GM12878 (cell line): Measurements from ENCODE around the gene EIF2S3B. TPM values are rescaled to one million over a fixed set of nuclear protein-coding genes. Genes with fewer than 3 reads are reported as not detected.

Experiments used
- ATAC-seq: fragments of 200-7000 bp; cut with Tn5 transposase; 3 replicates; pipeline ENCODE4 v1.9.1; 2020; ENCODE audit warnings: mild to moderate bottlenecking, moderate library complexity
- Bru-seq: library from RNA; stranded (reverse); fragments of 400-500 nt; gene quantifications from one replicate; lab custom pipeline; 2021; lab: Mats Ljungman, UMichigan
- BruChase-seq, 2 experiments: library from RNA; stranded (reverse); fragments of 400-500 nt; gene quantifications; one replicate each; lab custom pipeline; 2021; lab: Mats Ljungman, UMichigan
- BruUV-seq: library from RNA; stranded (reverse); fragments of 400-500 nt; replicated peaks from 2 replicates; lab custom pipeline; 2021; lab: Mats Ljungman, UMichigan
- CTCF ChIA-PET: fragments of 300-600 bp; sonication (Branson Sonifier 250); formaldehyde crosslinking; extraction: SDS; loops from one replicate; lab custom pipeline; 2021; ENCODE audit warnings: inconsistent platforms; lab: Yijun Ruan, JAX
- POLR2A ChIA-PET: fragments of 350-600 bp; formaldehyde crosslinking; extraction: SDS; loops from one replicate; lab custom pipeline; 2021; ENCODE audit warnings: inconsistent platforms; lab: Charles Lee
- RAD21 ChIA-PET: fragments of 300-600 bp; sonication (Branson Sonifier 250); formaldehyde crosslinking; loops from one replicate; lab custom pipeline; 2023; ENCODE audit warnings: antibody characterized with exemption; ENCODE audit not compliant: unreplicated experiment; lab: Charles Lee
- SMC1A ChIA-PET: fragments of 300-600 bp; sonication (Branson Sonifier 250); formaldehyde crosslinking; loops from one replicate; lab custom pipeline; 2023; ENCODE audit not compliant: unreplicated experiment, uncharacterized antibody; lab: Charles Lee
- DNase-seq: peaks from one replicate; pipeline ENCODE4 v3.0.0-alpha.2; 2011; ENCODE audit warnings: low read depth, low spot score
- FAIRE-seq: peaks from 3 replicates; lab custom pipeline; 2011; peaks lifted over from hg19 to GRCh38; lab: Jason Lieb, UNC
- H2AFZ ChIP-seq: 2 replicates; pipeline ENCODE4 v1.6.0; 2011; ENCODE audit warnings: low read depth, low read length, control low read depth; ENCODE audit not compliant: control insufficient read depth
- H3K27ac ChIP-seq: 2 replicates; pipeline ENCODE4 v1.5.1; 2011; ENCODE audit warnings: control low read depth; ENCODE audit not compliant: control insufficient read depth, insufficient read depth
- H3K27me3 ChIP-seq, 2 experiments: replicated peaks in 1 of 2; 2 replicates each; pipeline versions ENCODE4 v1.6.0 to v1.6.1; 2011; ENCODE audit warnings: low read length in 1 of 2; ENCODE audit not compliant: control insufficient read depth in 2 of 2, insufficient read depth in 2 of 2
- H3K36me3 ChIP-seq, 2 experiments: 2 replicates each; pipeline ENCODE4 v1.5.1; 2011; ENCODE audit warnings: low read length in 1 of 2; ENCODE audit not compliant: control insufficient read depth in 2 of 2, insufficient read depth in 2 of 2
- H3K4me1 ChIP-seq: 2 replicates; pipeline ENCODE4 v1.6.1; 2011; ENCODE audit warnings: mild to moderate bottlenecking, low read length, moderate library complexity, mixed read lengths; ENCODE audit not compliant: control insufficient read depth, insufficient read depth
- H3K4me2 ChIP-seq: 2 replicates; pipeline ENCODE4 v1.6.0; 2011; ENCODE audit warnings: control low read depth; ENCODE audit not compliant: control insufficient read depth, insufficient read depth
- H3K4me3 ChIP-seq: fragments of 200-600 bp; sonication (generic); 2 replicates; pipeline ENCODE4 v1.5.1; 2016
- H3K79me2 ChIP-seq: 2 replicates; pipeline ENCODE4 v1.6.0; 2011; ENCODE audit warnings: low read length; ENCODE audit not compliant: control insufficient read depth, insufficient read depth
- H3K9ac ChIP-seq: 2 replicates; pipeline ENCODE4 v1.8.0; 2011; ENCODE audit warnings: low read length, control low read depth, mixed read lengths; ENCODE audit not compliant: control insufficient read depth, insufficient read depth
- H3K9me3 ChIP-seq: replicated peaks from 3 replicates; pipeline ENCODE4 v1.5.1; 2011; ENCODE audit warnings: mild to moderate bottlenecking, low read length; ENCODE audit not compliant: control insufficient read depth, insufficient read depth
- H4K20me1 ChIP-seq: 2 replicates; pipeline ENCODE4 v1.6.0; 2011; ENCODE audit not compliant: control insufficient read depth, insufficient read depth
- CHD1 ChIP-seq: IDR thresholded peaks from 2 replicates; pipeline ENCODE4 v1.6.1; 2012; ENCODE audit warnings: low read depth, low read length, improper control_type of control experiment
- CHD4 ChIP-seq: fragments of 200-600 bp; sonication (generic); IDR thresholded peaks from 2 replicates; pipeline ENCODE4 v1.6.1; 2016; ENCODE audit warnings: mild to moderate bottlenecking
- IKZF2 ChIP-seq, 2 experiments: fragments of 450-650 bp; IDR thresholded peaks; 2 replicates each; pipeline ENCODE4 v1.6.1; 2017; ENCODE audit warnings: mild to moderate bottlenecking in 2 of 2, moderate library complexity in 2 of 2
- JUND ChIP-seq: IDR thresholded peaks from 2 replicates; pipeline ENCODE4 v1.6.1; 2012; ENCODE audit warnings: low read depth, mild to moderate bottlenecking, low read length, improper control_type of control experiment, moderate library complexity
- SUZ12 ChIP-seq: fragments of 200-600 bp; sonication (generic); IDR thresholded peaks from one replicate; pipeline ENCODE4 v1.6.1; 2018; ENCODE audit warnings: antibody characterized with exemption, mild to moderate bottlenecking; ENCODE audit not compliant: unreplicated experiment
- YBX1 ChIP-seq: fragments of 450-650 bp; IDR thresholded peaks from 2 replicates; pipeline ENCODE4 v1.6.1; 2016; ENCODE audit warnings: antibody characterized with exemption
- ZNF217 ChIP-seq: fragments of 450-650 bp; IDR thresholded peaks from 2 replicates; pipeline ENCODE4 v1.6.1; 2017; ENCODE audit warnings: antibody characterized with exemption, mild to moderate bottlenecking
- ZNF384 ChIP-seq: IDR thresholded peaks from 2 replicates; pipeline ENCODE4 v1.6.1; 2012; ENCODE audit warnings: low read depth, mild to moderate bottlenecking, low read length, improper control_type of control experiment, borderline replicate concordance
- ZNF622 ChIP-seq: fragments of 450-650 bp; IDR thresholded peaks from 2 replicates; pipeline ENCODE4 v1.6.1; 2017; ENCODE audit warnings: mild to moderate bottlenecking, inconsistent platforms
- WGBS: methylation state at CpG from one replicate; pipeline ENCODE4 v1.1.6; 2016; ENCODE audit warnings: low lambda C conversion rate; ENCODE audit not compliant: insufficient replicate concordance, insufficient coverage; ENCODE audit errors: missing lambda C conversion rate; 5-methylcytosine and 5-hydroxymethylcytosine counted together
- in situ Hi-C: fragments of 300-500 bp; cut with MboI; formaldehyde crosslinking; loops from 9 replicates; pipeline ENCODE4 v1.14.3; 2018; ENCODE audit warnings: mixed read lengths
- intact Hi-C: fragments of 100-400 bp; cut with micrococcal nuclease; formaldehyde crosslinking; loops from one replicate; pipeline ENCODE4 v1.14.2; 2022; ENCODE audit not compliant: unreplicated experiment
- long read RNA-seq, 2 experiments: library from polyadenylated mRNA; unstranded; transcript quantifications; one replicate each; pipeline ENCODE4 v2.0.0, GENCODE V29; 2019 to 2020
- polyA minus RNA-seq, 3 experiments: library from RNA; depleted of rRNA, polyadenylated mRNA; stranded (reverse); fragments of >200 nt; gene quantifications; 2 replicates each; pipeline ENCODE4 v1.2.3, GENCODE V29; 2011
- polyA plus RNA-seq, 11 experiments: library from polyadenylated mRNA; depleted of rRNA in 4 of 11; unstranded in 6 of 11; stranded (reverse) in 5 of 11; fragments of >200 nt; fragmentation: Nextera tagmentation in 4 of 11; fragmentation: Illumina TruSeq in 1 of 11; extraction: Ambion mirVana in 4 of 11; extraction: Trizol in 1 of 11; gene quantifications; 1 replicate in 1 of 11; 2 replicates in 10 of 11; pipeline versions ENCODE4 v1.2.1 to v1.2.3, GENCODE V29; 2011 to 2016; ENCODE audit warnings: inconsistent platforms in 2 of 11, missing spikeins in 2 of 11, low read depth in 1 of 11
- total RNA-seq, 4 experiments: library from RNA; depleted of rRNA in 3 of 4; stranded (reverse); fragments of >200 nt in 3 of 4; fragmentation: Illumina TruSeq in 1 of 4; extraction: Trizol in 1 of 4; gene quantifications; 2 replicates each; pipeline versions ENCODE4 v1.2.1 to v1.2.3, GENCODE V29; 2013 to 2021
- TF ChIP-seq, protein P1 (sequence below): fragments of 150-350 bp; IDR thresholded peaks from 2 replicates; pipeline ENCODE4 v1.6.1; 2014; ENCODE audit warnings: mild to moderate bottlenecking, low read depth, low read length
- TF ChIP-seq, protein P2 (sequence below): fragments of 450-650 bp; IDR thresholded peaks from 2 replicates; pipeline ENCODE4 v1.6.1; 2017; ENCODE audit warnings: mild to moderate bottlenecking, moderate library complexity
- TF ChIP-seq, protein P3 (sequence below): fragments of 450-650 bp; conservative IDR thresholded peaks from 2 replicates; pipeline ENCODE4 v1.6.1; 2017; ENCODE audit warnings: mild to moderate bottlenecking, moderate library complexity

EIF2S3B gene
- total RNA-seq (2013; cell fraction: nucleolus; rRNA removed): 1.5 and 3.8 TPM in 2 replicates
- total RNA-seq (2014; rRNA removed): 1.7 and 1.8 TPM in 2 replicates
- total RNA-seq (2014; rRNA removed; fragmentation: Illumina TruSeq; extraction: Trizol): 1.6 and 1.7 TPM in 2 replicates
- 0.80 and 1.4 TPM in 2 replicates for total RNA-seq (2021)
- polyA plus RNA-seq (2011; ENCODE audit: low read depth): 6.8 TPM
- polyA plus RNA-seq (2011; rRNA removed): 1.5 and 2.4 TPM in 2 replicates
- 0.22 and 0.52 TPM in 2 replicates for polyA plus RNA-seq (2011; cell fraction: cytosol; rRNA removed)
- polyA plus RNA-seq (2011; cell fraction: nucleus; rRNA removed): 0.32 and 0.46 TPM in 2 replicates
- polyA plus RNA-seq (2012): 2.8 and 3.1 TPM in 2 replicates
- polyA plus RNA-seq (2014; fragmentation: Illumina TruSeq; extraction: Trizol): 2.2 and 3.0 TPM in 2 replicates
- polyA plus RNA-seq (2014; fragmentation: Nextera tagmentation; extraction: Ambion mirVana): under 1 TPM; 0.29 to 0.34 TPM
- 0.58 and 0.97 TPM in 2 replicates for polyA plus RNA-seq (2014; rRNA removed)
- under 1 TPM in 1 of 2 experiments, not detected in 1; 0.18 TPM for polyA plus RNA-seq (2016; fragmentation: Nextera tagmentation; extraction: Ambion mirVana)
- 0.77 and 3.9 TPM in 2 replicates for polyA minus RNA-seq (2011; rRNA and poly(A)+ RNA removed)
- 3.3 and 3.9 TPM in 2 replicates for polyA minus RNA-seq (2011; cell fraction: cytosol; rRNA and poly(A)+ RNA removed)
- polyA minus RNA-seq (2011; cell fraction: nucleus; rRNA and poly(A)+ RNA removed): 0.29 TPM in 1 of 2 replicates, not detected in the other
- Bru-seq, nascent RNA: percentile 11 among the genes with signal in this experiment
- percentile 25 among the genes with signal in this experiment for BruChase-seq, experiment 1, labeled RNA remaining after a 6-hour chase
- percentile 19 among the genes with signal in this experiment for BruChase-seq, experiment 2, labeled RNA remaining after a 2-hour chase
- long read RNA-seq, experiment 1: 0 reads
- long read RNA-seq, experiment 2: 0 reads

DNA sequence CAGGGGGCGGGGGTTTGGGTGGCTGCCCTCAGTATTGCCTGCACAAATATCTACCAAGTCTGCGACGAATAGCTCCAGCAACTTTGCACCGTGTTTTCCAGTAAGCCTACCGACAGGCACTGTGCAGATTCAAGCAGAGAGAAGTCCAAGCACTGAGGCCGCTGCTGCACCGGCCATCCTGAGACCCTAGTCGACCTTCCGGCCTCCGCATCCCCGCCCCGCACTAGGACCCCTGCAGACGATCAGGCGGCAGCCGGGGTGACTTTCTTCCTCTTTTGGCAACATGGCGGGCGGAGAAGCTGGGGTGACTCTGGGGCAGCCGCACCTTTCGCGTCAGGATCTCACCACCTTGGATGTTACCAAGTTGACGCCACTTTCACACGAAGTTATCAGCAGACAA lies at the start of gene EIF2S3B:
Gene EIF2S3B (plus strand): TSS at position 271 of the 400 bp plus-strand sequence. CDS start 13 bp downstream, at position 284.
- no TSS peak for BruUV-seq
- H3K27ac ChIP-seq: no peak within 1 kb of the TSS
- H3K27me3 ChIP-seq: no peaks in the 10 kb centered on the region
- no peak within 1 kb of the TSS for H3K4me3 ChIP-seq
- no peak within 1 kb of the TSS for H3K9ac ChIP-seq
- no peaks in the 10 kb centered on the region for H3K36me3 ChIP-seq
- H3K4me1 ChIP-seq: no peaks in the 10 kb centered on the region
- POLR2A ChIA-PET: no interaction called here
- no peak within 1 kb of the TSS for H3K4me2 ChIP-seq
- CTCF ChIA-PET: interaction anchor here (1.4 kb wide), 1 partner anchor 139 kb away, joined by 4 read pairs; no protein-coding TSS in a partner anchor
- H3K9me3 ChIP-seq: no peaks in the 10 kb centered on the region; the same call in 1 of the 3 replicates
- H4K20me1 ChIP-seq: no peaks in the 10 kb centered on the region
- no peak for FAIRE-seq
- H2AFZ ChIP-seq: no peak within 1 kb of the TSS
- intact Hi-C loops (no loop called here), in situ Hi-C loops (no loop called here)
- ATAC-seq: no peak
- DNase-seq: no peak
- H3K79me2 ChIP-seq: no peaks in the 10 kb centered on the region
- WGBS: 81% methylated on average over 22 of the region's 22 CpGs
- TF ChIP-seq, protein P1, sequence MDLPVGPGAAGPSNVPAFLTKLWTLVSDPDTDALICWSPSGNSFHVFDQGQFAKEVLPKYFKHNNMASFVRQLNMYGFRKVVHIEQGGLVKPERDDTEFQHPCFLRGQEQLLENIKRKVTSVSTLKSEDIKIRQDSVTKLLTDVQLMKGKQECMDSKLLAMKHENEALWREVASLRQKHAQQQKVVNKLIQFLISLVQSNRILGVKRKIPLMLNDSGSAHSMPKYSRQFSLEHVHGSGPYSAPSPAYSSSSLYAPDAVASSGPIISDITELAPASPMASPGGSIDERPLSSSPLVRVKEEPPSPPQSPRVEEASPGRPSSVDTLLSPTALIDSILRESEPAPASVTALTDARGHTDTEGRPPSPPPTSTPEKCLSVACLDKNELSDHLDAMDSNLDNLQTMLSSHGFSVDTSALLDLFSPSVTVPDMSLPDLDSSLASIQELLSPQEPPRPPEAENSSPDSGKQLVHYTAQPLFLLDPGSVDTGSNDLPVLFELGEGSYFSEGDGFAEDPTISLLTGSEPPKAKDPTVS: no peak
- TF ChIP-seq YBX1 (no peak), CHD1 (no peak), CHD4 (no peak), ZNF384 (no peak), ZNF622 (no peak), JUND (no peak), IKZF2 (IDR thresholded peaks at IDR 0.05) (no peak), SUZ12 (no peak), ZNF217 (no peak)
- TF ChIP-seq, protein P2, sequence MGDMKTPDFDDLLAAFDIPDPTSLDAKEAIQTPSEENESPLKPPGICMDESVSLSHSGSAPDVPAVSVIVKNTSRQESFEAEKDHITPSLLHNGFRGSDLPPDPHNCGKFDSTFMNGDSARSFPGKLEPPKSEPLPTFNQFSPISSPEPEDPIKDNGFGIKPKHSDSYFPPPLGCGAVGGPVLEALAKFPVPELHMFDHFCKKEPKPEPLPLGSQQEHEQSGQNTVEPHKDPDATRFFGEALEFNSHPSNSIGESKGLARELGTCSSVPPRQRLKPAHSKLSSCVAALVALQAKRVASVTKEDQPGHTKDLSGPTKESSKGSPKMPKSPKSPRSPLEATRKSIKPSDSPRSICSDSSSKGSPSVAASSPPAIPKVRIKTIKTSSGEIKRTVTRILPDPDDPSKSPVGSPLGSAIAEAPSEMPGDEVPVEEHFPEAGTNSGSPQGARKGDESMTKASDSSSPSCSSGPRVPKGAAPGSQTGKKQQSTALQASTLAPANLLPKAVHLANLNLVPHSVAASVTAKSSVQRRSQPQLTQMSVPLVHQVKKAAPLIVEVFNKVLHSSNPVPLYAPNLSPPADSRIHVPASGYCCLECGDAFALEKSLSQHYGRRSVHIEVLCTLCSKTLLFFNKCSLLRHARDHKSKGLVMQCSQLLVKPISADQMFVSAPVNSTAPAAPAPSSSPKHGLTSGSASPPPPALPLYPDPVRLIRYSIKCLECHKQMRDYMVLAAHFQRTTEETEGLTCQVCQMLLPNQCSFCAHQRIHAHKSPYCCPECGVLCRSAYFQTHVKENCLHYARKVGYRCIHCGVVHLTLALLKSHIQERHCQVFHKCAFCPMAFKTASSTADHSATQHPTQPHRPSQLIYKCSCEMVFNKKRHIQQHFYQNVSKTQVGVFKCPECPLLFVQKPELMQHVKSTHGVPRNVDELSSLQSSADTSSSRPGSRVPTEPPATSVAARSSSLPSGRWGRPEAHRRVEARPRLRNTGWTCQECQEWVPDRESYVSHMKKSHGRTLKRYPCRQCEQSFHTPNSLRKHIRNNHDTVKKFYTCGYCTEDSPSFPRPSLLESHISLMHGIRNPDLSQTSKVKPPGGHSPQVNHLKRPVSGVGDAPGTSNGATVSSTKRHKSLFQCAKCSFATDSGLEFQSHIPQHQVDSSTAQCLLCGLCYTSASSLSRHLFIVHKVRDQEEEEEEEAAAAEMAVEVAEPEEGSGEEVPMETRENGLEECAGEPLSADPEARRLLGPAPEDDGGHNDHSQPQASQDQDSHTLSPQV: no peak
- TF ChIP-seq, protein P3, sequence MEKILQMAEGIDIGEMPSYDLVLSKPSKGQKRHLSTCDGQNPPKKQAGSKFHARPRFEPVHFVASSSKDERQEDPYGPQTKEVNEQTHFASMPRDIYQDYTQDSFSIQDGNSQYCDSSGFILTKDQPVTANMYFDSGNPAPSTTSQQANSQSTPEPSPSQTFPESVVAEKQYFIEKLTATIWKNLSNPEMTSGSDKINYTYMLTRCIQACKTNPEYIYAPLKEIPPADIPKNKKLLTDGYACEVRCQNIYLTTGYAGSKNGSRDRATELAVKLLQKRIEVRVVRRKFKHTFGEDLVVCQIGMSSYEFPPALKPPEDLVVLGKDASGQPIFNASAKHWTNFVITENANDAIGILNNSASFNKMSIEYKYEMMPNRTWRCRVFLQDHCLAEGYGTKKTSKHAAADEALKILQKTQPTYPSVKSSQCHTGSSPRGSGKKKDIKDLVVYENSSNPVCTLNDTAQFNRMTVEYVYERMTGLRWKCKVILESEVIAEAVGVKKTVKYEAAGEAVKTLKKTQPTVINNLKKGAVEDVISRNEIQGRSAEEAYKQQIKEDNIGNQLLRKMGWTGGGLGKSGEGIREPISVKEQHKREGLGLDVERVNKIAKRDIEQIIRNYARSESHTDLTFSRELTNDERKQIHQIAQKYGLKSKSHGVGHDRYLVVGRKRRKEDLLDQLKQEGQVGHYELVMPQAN: no peak
- SMC1A ChIA-PET: interaction anchor here (0.8 to 1.0 kb wide), 2 partner anchors 8 to 9 kb away, joined by 3 read pairs; no protein-coding TSS in a partner anchor
- RAD21 ChIA-PET: no interaction called here
